Posterior cingulate gyrus (tissue), 11 donors: ENCODE measurements around the gene PRSS36.
"Not testable (repeated sequence)": the region's sequence is repeated elsewhere in the genome, so short reads cannot be mapped to it uniquely, and the experiment has no call there.

Experiments used
- DNase-seq, 10 donors: peaks; one replicate each; pipeline versions ENCODE4 v3.0.0 to v3.0.0-alpha.2; 2020 to 2021; ENCODE audit warnings: mixed read lengths in 3 of 10
- intact Hi-C: fragments of 100-400 bp; cut with DNase I; formaldehyde crosslinking; loops from one replicate; pipeline ENCODE4 v1.15.1; 2023

The PRSS36 gene

GRCh38 chr16:31149894-31150890 lies at the start of gene PRSS36:
PRSS36 (minus strand) TSS chr16:31150066; CDS start chr16:31150035, 31 bp downstream.
- no peak for DNase-seq
- intact Hi-C loops: no loop called here

DNA sequence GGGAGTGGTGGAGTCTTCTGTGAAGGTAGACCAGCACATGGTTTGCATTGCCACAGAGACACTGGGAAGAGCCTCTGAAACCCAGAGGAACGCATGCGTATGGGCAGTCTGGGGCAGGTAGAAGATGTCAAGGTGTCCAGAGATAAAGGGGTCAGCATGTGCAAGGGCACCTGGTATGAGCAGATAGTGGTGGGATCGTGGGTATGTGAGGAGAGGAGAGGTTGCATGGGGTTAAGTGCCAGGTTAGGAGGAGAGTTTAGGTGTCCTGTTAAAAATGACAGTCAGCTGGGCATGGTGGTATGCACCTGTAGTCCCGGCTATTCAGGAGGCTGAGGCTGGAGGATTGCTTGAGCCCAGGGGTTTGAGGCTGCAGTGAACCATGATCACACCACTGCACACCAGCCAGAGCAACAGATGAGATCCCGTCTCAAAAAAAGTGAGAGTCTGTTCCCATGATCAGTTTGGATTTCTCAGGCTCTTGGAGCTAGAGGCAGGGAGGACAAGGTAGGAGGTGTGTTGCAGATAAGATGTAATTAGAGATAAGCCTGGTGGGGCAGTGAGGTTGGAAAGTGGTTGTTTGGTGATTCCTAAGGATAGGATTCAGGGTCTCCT lies 49.7 kb upstream of the PRSS36 start:
- intact Hi-C loops: no loop called here
- DNase-seq: peak in 2 of 10 donors; percentile 12

DNA sequence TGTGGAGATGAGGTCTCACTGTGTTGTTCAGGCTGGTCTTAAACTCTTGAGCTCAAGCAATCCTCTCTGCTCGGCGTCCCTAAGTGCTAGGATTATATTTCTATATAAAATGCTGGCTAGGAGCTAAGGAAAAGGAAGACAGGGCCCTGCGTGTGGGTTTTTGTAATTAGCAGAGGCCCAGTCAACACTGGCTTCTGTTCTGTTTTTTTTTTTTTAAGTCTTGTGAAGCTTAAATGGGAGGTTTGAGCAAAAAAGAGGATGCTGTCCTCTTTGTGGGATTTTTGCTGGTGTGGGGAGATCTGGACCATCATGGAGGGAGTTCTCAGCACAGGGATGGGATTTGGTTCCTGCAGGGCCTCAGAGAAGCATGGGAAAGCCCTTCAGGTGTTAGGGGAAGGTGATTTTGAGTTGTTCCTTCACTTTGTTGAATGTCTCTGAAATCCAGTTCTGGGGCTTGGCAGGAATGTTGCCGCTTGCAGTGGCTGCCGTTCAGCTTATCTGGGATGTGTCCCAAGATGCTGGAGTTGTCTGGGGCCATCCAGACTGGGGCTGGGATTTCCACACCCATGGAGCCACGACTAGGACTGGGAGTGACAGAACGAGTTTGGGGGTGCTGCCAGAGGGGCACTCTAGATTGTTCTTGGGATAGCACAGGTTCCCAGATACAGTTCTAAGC lies 48.5 kb upstream of the PRSS36 start:
- intact Hi-C loops: no loop called here
- peak in 2 of 10 donors; percentile 8 to 11 for DNase-seq

DNA sequence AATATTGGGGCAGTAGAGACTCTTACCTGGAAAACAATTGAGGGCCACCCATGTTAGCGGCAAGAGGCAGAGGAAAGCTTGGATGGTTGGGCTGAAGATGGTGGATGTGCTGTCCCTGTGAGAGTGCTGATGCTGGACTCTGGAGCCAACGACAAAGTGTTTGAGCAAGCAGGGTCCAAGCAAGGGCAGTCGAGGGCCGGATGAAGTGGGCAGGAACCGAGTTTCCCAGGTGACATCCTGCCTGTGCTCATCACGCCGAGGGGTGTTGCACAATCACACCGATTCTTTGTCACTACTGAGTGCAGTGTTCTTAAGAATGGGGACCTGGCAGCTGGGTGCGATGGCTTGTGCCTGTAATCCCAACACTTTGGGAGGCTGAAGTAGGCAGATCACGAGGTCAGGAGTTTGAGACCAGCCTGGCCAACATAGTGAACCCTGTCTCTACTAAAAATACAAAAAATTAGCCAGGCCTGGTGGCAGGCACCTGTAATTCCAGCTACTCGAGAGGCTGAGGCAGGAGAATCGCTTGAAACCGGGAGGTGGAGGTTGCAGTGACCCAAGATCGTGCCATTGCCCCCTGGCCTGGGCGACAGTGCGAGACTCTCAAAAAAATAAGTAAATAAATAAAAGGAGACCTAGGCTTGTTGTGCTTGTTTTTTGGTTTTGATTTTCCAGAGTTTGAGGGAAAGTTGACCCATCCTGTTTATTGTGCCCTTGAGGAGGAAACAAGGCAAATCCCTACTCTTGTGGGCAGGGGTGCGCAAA lies 46.6 kb upstream of the PRSS36 start:
- peak in 2 of 10 donors; percentile 46 to 58 for DNase-seq
- intact Hi-C loops: no loop called here

DNA sequence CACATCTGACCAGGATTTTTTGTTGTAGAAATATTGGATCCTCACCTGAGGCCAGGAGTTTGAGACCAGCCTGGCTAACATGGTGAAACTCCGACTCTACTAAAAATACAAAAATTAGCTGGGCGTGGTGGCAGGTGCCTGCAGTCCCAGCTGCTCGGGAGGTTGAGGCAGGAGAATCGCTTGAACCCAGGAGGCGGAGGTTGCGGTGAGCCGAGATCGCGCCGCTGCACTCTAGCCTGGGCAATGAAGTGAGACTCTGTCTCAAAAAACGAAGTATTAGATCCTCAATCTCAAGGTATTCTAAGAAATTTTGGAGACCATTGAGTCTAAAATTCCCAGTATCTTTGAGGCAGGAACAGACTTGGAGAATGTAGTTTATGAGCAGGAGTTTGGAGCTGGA lies 46.0 kb upstream of the PRSS36 start:
- intact Hi-C loops: not testable (repeated sequence)
- DNase-seq: peak in 2 of 10 donors; percentile 33 to 51

GRCh38 chr16:31194898-31195297 lies 45.0 kb upstream of the PRSS36 start:
- DNase-seq: peak in 1 of 10 donors; percentile 15
- intact Hi-C loops: no loop called here

GRCh38 chr16:31193874-31194273 lies 44.0 kb upstream of the PRSS36 start:
- DNase-seq: peak in 1 of 10 donors; percentile 20
- intact Hi-C loops: no loop called here

- intact Hi-C loops: no loop called here
- DNase-seq: peak in 2 of 10 donors; percentile 22 to 65
Observed at GRCh38 chr16:31192856-31193642, 43.2 kb upstream of the PRSS36 start.

DNA sequence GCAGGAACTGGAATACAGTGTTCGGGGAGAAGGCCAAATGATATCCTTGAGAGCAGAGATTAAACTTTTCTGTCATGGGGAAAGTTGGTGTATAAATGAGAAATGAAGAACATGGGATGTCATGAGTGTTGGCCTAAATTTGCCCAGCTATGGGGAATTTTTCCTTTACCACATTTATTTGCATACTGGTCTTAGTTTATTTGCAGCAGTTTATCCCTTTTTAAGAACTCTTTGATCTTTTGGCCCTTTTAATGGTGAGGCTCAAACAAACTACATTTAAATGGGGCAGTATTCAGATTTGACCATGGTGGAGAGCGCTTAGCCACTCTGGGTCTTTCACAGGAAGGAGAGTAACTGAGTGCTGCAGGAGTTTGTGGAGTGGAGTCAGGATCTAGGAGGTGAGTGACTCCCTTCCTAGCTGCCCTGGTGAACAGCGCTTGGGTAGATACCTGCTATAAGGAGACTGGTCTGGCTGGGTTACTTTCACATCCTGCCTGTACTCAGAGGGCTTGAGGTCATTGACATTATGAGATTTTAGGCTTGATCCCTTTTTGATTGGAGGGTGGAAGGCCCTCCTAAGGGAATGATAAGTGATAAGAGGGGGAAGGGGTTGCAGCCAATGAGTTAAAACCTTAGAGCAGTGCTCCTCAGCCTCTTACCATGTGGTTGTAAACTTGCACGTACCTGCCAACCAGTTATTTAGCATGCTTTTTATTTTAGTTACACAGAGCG lies 42.0 kb upstream of the PRSS36 start:
- no peak for DNase-seq
- intact Hi-C loops: no loop called here

- intact Hi-C loops: no loop called here
- DNase-seq: peak in 2 of 10 donors; percentile 22 to 43
Observed at GRCh38 chr16:31190818-31191444, 41.1 kb upstream of the PRSS36 start.

DNA sequence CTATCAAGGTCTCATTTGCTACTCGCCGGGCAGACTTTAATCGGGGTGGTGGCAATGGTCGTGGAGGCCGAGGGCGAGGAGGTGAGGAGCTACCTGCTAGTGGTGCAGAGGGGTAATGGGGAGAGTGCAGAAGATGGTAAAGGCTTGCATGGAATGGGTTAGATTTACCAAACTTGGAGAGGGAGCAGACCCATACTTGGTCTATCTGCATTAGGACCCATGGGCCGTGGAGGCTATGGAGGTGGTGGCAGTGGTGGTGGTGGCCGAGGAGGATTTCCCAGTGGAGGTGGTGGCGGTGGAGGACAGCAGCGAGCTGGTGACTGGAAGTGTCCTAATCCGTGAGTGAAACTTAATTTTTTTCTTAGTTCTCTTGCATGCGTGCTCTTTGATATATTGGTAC lies 40.2 kb upstream of the PRSS36 start:
- intact Hi-C loops: no loop called here
- DNase-seq: peak in 2 of 10 donors; percentile 35 to 72

DNA sequence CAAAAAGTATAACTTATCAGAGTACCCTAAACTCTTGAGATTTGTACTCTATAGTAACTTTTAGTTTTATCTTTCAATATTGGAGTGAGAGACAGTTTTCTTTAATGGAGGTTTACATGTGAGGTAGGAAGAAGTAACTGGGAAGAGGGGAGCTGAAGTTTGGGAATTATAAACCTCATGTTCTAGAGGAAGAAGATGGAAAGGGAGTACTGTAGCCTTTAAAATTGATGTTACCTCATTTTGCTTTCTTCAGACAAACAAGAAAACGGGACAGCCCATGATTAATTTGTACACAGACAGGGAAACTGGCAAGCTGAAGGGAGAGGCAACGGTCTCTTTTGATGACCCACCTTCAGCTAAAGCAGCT lies 39.5 kb upstream of the PRSS36 start:
- intact Hi-C loops: loop anchor here (10.0 kb wide), 1 partner anchor 265 kb away; the partner anchor contains the start of gene ARMC5
- DNase-seq: no peak

- intact Hi-C loops: loop anchor here (10.0 kb wide), 1 partner anchor 266 kb away; the partner anchor contains the start of gene ARMC5
- no peak for DNase-seq
Observed at GRCh38 chr16:31188450-31189411, 38.9 kb upstream of the PRSS36 start.

DNA sequence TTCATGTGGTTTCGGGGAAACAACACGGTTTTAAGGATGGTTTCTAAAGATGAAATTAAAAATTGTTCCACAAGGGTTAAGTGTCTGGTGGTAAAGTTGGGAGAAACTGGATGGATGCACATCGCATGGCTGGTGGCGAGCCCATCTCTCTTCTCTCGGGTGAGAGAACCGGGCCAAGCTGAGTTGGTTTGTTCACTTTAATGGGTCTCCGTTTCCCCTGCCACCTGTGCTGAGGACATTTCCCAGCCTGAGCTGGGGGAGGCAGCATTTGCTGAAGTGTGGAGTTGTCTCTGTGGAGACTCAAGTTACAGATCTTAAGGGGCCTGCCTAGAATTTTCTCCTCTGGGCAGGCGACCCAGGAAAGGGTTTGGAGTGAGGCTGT lies 37.9 kb upstream of the PRSS36 start:
- intact Hi-C loops: loop anchor here (10.0 kb wide), 1 partner anchor 267 kb away; the partner anchor contains the start of gene ARMC5

GRCh38 chr16:31186930-31187807 lies 37.3 kb upstream of the PRSS36 start:
- intact Hi-C loops: loop anchor here (10.0 kb wide), 1 partner anchor 268 kb away; the partner anchor contains the start of gene ARMC5
- DNase-seq: peak in 2 of 10 donors; percentile 17 to 25

More for the DNA sequence above, 37.9 kb upstream of the PRSS36 start:
- DNase-seq: peak in 2 of 10 donors; percentile 6 to 18

GRCh38 chr16:31186176-31186575 lies 36.3 kb upstream of the PRSS36 start:
- no peak for DNase-seq
- intact Hi-C loops: loop anchor here (10.0 kb wide), 1 partner anchor 269 kb away; the partner anchor contains the start of gene ARMC5
